GM12801 (cell line): ENCODE data around the gene ERG28.

Source experiments
- CTCF ChIP-seq: IDR thresholded peaks from one replicate; pipeline ENCODE4 v1.5.1; 2011; ENCODE audit warnings: control low read depth; ENCODE audit not compliant: insufficient read length; ENCODE audit errors: extremely low read depth

The ERG28 gene

GRCh38 chr14:75660630-75661498, at the start of gene ERG28, which contains the start of gene TTLL5:
Gene ERG28, minus strand, starts transcription at chr14:75660876. Its CDS starts 3,374 bp downstream, at chr14:75657502.
Gene TTLL5, plus strand, starts transcription at chr14:75661246. Its CDS starts 1,904 bp downstream, at chr14:75663150.
- no peak for TF ChIP-seq CTCF

- TF ChIP-seq CTCF = no peak
Observed at GRCh38 chr14:75709207-75709812, 48.6 kb upstream of the ERG28 start.

GRCh38 chr14:75705014-75705413, 44.3 kb upstream of the ERG28 start:
- TF ChIP-seq CTCF = no peak

GRCh38 chr14:75703467-75703866, 42.8 kb upstream of the ERG28 start:
- no peak for TF ChIP-seq CTCF

- no peak for TF ChIP-seq CTCF
Observed at GRCh38 chr14:75702616-75703261, 42.1 kb upstream of the ERG28 start.

- TF ChIP-seq CTCF = no peak
Observed at GRCh38 chr14:75702122-75702521, 41.4 kb upstream of the ERG28 start.

GRCh38 chr14:75700295-75700694, 39.6 kb upstream of the ERG28 start:
- no peak for TF ChIP-seq CTCF
